Measurements from ENCODE around the gene HEXB. TPM values are rescaled to one million over a fixed set of nuclear protein-coding genes. Genes with fewer than 3 reads are reported as not detected.

Gene HEXB
- total RNA-seq, 1 experiment from 2014 or later, result 65.3 TPM

DNA sequence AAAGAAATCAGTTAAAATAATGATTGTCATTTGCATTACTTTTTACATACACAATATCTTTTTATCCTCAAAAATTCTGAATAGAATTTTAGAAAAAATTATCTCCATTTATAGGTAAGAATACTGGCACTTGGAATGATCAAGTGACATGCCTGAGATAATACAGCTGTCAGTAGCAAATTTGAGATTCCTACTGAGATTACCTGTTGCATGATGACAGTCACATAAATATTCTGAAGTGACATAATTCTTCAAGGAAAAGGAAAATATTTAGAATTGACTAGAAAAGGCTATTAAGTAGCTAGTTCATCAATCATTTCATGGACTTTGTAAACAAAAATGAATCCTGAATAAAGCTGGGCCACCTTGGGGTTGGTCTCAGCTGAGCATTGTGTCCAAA is 29.3 kb upstream of the HEXB start:
- H3K27me3 ChIP-seq (replicated peaks; ENCODE audit: insufficient read depth, low read depth, low read length, poor library complexity), result peaks cover 14% of the 10 kb centered on the region
- POLR2A ChIA-PET (ENCODE audit: low non-redundant PET), result no interaction called here
- no peak overlapping the region for H3K4me3 ChIP-seq (ENCODE audit: low read depth, low read length, poor library complexity, severe bottlenecking)
- no peaks in the 10 kb centered on the region for H3K9me3 ChIP-seq (ENCODE audit: low read depth, low read length, poor library complexity, severe bottlenecking)
- H3K4me1 ChIP-seq (ENCODE audit: insufficient read depth, low read length, poor library complexity, severe bottlenecking), result no peaks in the 10 kb centered on the region
- H3K27ac ChIP-seq (ENCODE audit: low read depth, low read length, poor library complexity, severe bottlenecking), result no peak overlapping the region
- CTCF ChIA-PET, result no interaction called here
- TF ChIP-seq EZH2 (IDR thresholded peaks at IDR 0.05; ENCODE audit: borderline replicate concordance, low read depth, low read length, poor library complexity, severe bottlenecking), result no peak
- TF ChIP-seq, protein P1, sequence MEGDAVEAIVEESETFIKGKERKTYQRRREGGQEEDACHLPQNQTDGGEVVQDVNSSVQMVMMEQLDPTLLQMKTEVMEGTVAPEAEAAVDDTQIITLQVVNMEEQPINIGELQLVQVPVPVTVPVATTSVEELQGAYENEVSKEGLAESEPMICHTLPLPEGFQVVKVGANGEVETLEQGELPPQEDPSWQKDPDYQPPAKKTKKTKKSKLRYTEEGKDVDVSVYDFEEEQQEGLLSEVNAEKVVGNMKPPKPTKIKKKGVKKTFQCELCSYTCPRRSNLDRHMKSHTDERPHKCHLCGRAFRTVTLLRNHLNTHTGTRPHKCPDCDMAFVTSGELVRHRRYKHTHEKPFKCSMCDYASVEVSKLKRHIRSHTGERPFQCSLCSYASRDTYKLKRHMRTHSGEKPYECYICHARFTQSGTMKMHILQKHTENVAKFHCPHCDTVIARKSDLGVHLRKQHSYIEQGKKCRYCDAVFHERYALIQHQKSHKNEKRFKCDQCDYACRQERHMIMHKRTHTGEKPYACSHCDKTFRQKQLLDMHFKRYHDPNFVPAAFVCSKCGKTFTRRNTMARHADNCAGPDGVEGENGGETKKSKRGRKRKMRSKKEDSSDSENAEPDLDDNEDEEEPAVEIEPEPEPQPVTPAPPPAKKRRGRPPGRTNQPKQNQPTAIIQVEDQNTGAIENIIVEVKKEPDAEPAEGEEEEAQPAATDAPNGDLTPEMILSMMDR (conservative IDR thresholded peaks at IDR 0.05; ENCODE audit: low read depth, low read length), result no peak
- intact Hi-C loops (cut with micrococcal nuclease; ENCODE audit: unreplicated experiment), result no loop called here
- DNase-seq (ENCODE audit: low spot score), result no peak
- no TSS peak for BruUV-seq (replicated peaks)
- H3K36me3 ChIP-seq (ENCODE audit: insufficient read depth, low read length, poor library complexity, severe bottlenecking), result no peaks in the 10 kb centered on the region

DNA sequence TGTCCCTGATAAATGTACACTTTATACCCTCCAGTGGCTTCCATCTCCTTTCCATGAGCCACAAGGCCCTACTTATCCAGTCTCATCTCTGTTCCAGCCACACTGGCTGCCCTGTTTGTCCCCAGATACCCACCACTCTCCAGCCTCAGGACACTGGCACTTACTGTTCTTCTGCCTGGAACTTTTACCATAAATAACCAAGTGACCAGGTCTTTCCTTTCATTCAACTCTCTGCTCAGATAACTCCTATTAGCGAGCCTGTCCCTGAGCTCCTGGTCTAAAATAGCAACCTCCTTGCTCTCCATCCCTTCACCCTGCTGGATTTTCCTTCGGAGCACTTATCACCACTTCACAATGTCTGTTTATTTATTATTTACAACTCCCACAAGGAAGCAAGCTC is 27.9 kb upstream of the HEXB start:
- Histone ChIP-seq H3K9me3 (ENCODE audit: low read depth, low read length, poor library complexity, severe bottlenecking) (no peaks in the 10 kb centered on the region), H3K4me1 (ENCODE audit: insufficient read depth, low read length, poor library complexity, severe bottlenecking) (no peaks in the 10 kb centered on the region), H3K27ac (ENCODE audit: low read depth, low read length, poor library complexity, severe bottlenecking) (no peak overlapping the region), H3K4me3 (ENCODE audit: low read depth, low read length, poor library complexity, severe bottlenecking) (no peak overlapping the region), H3K36me3 (ENCODE audit: insufficient read depth, low read length, poor library complexity, severe bottlenecking) (no peaks in the 10 kb centered on the region), H3K27me3 (replicated peaks; ENCODE audit: insufficient read depth, low read depth, low read length, poor library complexity) (peaks cover 13% of the 10 kb centered on the region)
- TF ChIP-seq, protein P1 (conservative IDR thresholded peaks at IDR 0.05; ENCODE audit: low read depth, low read length), result no peak
- TF ChIP-seq EZH2 (IDR thresholded peaks at IDR 0.05; ENCODE audit: borderline replicate concordance, low read depth, low read length, poor library complexity, severe bottlenecking), result no peak
- intact Hi-C loops (cut with micrococcal nuclease; ENCODE audit: unreplicated experiment), result no loop called here
- no peak for DNase-seq (ENCODE audit: low spot score)
- no TSS peak for BruUV-seq (replicated peaks)
- ChIA-PET POLR2A (ENCODE audit: low non-redundant PET) (no interaction called here), CTCF (no interaction called here)

DNA sequence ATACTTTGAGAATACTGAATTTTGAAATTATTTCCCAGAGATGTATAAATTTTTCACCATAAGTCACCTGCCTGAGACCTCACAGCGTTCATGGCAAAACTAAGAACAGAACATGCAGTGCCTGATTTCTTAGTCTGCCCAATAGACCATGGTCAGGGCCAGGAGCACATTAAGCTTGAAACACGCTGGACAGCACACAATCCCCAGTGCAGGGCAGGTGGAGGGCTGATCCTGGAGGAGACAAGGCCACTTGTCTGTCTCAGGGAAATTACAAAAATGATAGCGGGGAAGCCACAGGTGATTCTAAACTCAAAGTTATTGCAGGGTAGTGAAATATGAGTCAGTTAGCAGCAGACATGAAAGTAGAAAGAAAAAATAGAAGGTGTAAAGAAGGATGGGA is 25.9 kb upstream of the HEXB start:
- H3K36me3 ChIP-seq (ENCODE audit: insufficient read depth, low read length, poor library complexity, severe bottlenecking), result no peaks in the 10 kb centered on the region
- no peak overlapping the region for H3K4me3 ChIP-seq (ENCODE audit: low read depth, low read length, poor library complexity, severe bottlenecking)
- intact Hi-C loops (cut with micrococcal nuclease; ENCODE audit: unreplicated experiment), result no loop called here
- DNase-seq (ENCODE audit: low spot score), result no peak
- no peak overlapping the region for H3K27ac ChIP-seq (ENCODE audit: low read depth, low read length, poor library complexity, severe bottlenecking)
- CTCF ChIA-PET, result no interaction called here
- no peak for TF ChIP-seq EZH2 (IDR thresholded peaks at IDR 0.05; ENCODE audit: borderline replicate concordance, low read depth, low read length, poor library complexity, severe bottlenecking)
- TF ChIP-seq, protein P1 (conservative IDR thresholded peaks at IDR 0.05; ENCODE audit: low read depth, low read length), result no peak
- H3K9me3 ChIP-seq (ENCODE audit: low read depth, low read length, poor library complexity, severe bottlenecking), result no peaks in the 10 kb centered on the region
- no peaks in the 10 kb centered on the region for H3K4me1 ChIP-seq (ENCODE audit: insufficient read depth, low read length, poor library complexity, severe bottlenecking)
- POLR2A ChIA-PET (ENCODE audit: low non-redundant PET), result no interaction called here
- peaks cover 19% of the 10 kb centered on the region for H3K27me3 ChIP-seq (replicated peaks; ENCODE audit: insufficient read depth, low read depth, low read length, poor library complexity)
- BruUV-seq (replicated peaks), result no TSS peak
